Mucosa of gallbladder (tissue), 1 donor: Measurements from ENCODE around the gene MBD3L4. TPM values are rescaled to one million over a fixed set of nuclear protein-coding genes. Genes with fewer than 3 reads are reported as not detected.
"Not testable (repeated sequence)": the region's sequence is repeated elsewhere in the genome, so short reads cannot be mapped to it uniquely, and the experiment has no call there.

Experiments
- DNase-seq: peaks from one replicate; pipeline ENCODE4 v3.0.0-alpha.2; 2020; ENCODE audit warnings: low spot score
- total RNA-seq: library from RNA; stranded (reverse); gene quantifications from one replicate; pipeline ENCODE4 v1.2.1, GENCODE V29; 2021
- donor health status: DM: no; HTN: no; CAD: no.

The MBD3L4 gene
- not detected for total RNA-seq

DNA sequence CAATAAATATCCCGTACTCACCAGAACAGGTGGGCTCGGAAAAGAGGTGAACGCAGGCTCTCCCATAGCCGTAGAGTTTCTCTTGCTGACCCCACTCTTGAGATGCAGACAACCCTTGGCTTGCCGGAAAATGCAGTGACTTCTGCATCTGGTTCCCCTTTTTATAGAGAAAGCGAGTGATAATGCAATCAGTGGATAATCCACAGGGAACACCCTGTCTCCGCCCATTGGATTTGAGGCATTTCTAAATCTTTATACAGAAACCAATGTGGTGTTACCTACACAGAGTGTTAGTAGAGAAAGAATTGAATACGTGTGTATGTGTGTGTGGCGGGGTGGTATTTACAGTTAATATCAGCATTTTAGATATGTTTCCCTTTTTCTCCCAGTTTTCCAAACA is at the start of gene MBD3L4:
Gene MBD3L4 (minus strand): TSS at position 101 of the 400 bp plus-strand sequence. CDS start 35 bp downstream, at position 66.
- DNase-seq, result not testable (repeated sequence)

GRCh38 chr19:7088999-7089398 is 49.0 kb upstream of the MBD3L4 start:
- DNase-seq, result no peak

GRCh38 chr19:7083076-7083956 is 43.3 kb upstream of the MBD3L4 start:
- no peak for DNase-seq

DNA sequence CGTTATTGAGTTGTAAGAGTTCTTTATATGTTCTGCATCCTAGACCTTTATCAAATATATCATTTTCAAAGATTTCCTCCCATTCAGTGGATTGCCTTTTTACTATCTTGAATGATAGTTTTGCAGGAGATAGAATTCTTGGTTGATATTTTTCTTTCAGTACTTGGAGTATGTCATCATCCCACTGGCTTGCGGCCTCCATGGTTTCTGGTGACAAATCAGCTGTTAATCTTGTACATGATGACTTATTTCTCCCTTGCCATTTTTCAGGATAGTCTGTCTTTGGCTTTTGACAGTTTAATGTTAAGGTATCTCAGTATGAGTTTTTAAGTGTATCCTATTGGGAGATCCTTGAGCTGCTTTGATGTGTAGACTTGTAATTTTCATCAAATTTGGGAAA is 38.0 kb upstream of the MBD3L4 start:
- no peak for DNase-seq

DNA sequence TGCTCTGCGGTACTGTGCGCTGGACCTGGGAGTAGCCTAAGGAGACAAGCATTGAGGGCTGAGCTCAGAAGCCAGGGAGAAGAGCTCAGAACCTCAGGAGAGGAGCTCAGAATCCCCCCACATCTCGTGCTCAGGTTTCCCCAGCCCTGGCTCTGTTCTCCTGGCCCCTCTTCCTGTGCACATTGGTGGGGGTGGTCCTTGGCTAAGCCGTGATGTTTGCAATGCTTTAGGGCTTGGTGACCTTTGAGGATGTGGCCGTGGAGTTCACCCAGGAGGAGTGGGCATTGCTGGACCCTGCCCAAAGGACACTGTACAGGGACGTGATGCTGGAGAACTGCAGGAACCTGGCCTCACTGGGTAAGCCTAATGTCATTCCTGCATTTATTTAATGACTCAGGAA is 36.2 kb upstream of the MBD3L4 start:
- peak; percentile 9 for DNase-seq

- peak; percentile 8 for DNase-seq
Observed at GRCh38 chr19:7074705-7075282, 34.8 kb upstream of the MBD3L4 start.

DNA sequence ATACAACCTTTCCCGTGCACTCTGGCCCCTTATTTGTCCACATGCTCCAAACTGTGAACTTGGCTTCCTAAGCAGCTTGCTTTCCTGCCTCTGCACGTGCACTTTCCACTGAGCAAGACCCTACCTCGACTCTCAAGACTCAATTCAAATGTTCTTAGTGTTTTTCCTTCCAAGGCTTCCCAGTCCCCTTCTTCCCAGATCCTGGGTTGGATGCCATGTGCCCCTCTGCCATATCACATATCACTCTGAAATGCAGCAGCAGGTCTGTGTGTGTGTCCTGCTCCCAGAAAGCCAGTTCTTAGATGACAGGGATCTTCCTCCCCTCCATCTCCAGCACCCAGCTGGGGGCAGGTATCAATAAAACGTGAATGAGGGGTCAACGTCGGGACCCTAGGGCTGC is 32.6 kb upstream of the MBD3L4 start:
- DNase-seq, result peak; percentile 6

- no peak for DNase-seq
Observed at GRCh38 chr19:7069904-7070226, 29.9 kb upstream of the MBD3L4 start.

- peak; percentile 99 for DNase-seq
Observed at GRCh38 chr19:7069042-7069903, 29.3 kb upstream of the MBD3L4 start, which contains the start of gene ZNF557. Gene ZNF557 (plus strand): TSS chr19:7069703. CDS start chr19:7075075, 5,372 bp downstream.

DNA sequence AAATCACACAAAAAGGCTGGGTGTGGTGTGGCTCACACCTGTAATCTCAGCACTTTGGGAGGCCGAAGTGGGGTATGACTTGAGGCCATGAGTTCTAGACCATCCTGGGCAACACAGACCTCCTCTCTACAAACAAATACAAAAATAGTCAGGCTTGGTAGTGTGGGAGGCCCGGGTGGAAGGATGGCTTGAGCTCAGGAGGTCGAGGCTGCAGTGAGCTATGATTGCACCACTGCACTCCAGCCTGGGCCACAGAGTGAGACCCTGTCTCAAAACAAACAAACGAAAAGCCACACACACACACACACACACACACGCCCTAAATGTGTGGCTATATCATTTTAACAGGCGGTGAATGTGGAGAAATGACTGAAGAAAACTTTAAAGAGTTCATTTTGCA is 28.6 kb upstream of the MBD3L4 start:
- peak; percentile 8 for DNase-seq

DNA sequence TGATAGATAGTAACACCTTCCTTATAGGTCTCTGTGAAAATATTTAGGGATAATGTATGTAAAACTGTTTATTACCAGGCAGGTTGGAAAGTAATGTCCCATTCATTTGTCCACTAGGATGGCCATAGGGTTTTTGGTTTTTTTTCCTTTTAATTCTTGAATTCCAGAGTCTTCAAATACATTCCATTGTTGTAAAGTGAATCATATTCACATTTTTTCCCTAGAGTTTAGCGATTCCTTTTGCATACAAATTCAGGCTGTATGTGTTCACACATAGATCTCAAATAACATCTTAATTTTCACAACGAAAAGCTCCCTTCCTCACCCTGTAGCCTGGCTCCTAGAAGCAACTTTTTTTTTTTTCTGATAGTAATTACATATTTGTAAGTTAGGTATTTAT is 27.7 kb upstream of the MBD3L4 start:
- no peak for DNase-seq

DNA sequence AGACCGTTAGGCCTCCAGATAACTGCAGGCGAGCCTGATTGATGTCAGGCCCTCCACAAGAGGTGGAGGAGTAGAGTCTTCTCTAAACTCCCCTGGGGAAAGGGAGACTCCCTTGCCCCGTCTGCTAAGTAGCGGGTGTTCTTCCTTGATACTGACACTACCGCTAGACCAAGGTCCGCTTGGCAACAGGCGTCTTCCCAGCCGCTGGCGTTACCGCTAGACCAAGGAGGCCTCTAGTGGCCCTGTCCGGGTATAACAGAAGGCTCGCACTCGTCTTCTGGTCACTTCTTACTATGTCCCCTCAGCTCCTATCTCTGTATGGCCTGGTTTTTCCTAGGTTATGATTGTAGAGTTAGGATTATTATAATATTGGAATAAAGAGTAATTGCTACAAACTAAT is 27.1 kb upstream of the MBD3L4 start:
- DNase-seq, result not testable (repeated sequence)

DNA sequence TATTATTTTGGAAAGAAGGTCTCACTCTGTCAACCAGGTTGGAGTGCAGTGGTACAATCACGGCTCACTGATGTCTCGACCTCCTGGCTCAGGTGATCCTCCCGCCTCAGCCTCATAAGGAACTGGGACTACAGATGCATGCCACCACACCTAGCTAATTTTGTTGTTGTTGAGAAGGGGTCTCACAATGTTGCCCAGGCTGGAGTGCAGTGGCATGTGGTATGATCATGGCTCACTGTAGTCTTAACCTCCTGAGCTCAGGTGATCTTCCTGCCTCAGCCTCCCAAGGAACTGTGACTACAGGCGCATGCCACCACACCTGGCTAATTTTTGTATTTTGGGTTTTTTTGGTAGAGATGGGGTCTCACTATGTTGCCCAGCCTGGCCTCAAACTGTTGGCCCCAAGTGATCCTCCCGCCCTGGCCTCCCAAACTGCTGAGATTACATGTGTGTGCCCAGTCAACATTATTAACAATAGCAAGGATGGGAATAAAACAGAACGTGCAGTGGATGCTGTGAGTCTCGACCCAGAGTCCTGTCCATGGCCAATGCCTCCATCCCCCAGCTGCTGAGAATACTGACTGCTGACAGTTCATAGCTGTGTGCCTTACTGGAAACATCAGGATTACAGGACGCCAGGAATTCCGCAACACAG is 23.9 kb upstream of the MBD3L4 start:
- DNase-seq, result no peak

- no peak for DNase-seq
Observed at GRCh38 chr19:7063339-7063738, 23.4 kb upstream of the MBD3L4 start.

DNA sequence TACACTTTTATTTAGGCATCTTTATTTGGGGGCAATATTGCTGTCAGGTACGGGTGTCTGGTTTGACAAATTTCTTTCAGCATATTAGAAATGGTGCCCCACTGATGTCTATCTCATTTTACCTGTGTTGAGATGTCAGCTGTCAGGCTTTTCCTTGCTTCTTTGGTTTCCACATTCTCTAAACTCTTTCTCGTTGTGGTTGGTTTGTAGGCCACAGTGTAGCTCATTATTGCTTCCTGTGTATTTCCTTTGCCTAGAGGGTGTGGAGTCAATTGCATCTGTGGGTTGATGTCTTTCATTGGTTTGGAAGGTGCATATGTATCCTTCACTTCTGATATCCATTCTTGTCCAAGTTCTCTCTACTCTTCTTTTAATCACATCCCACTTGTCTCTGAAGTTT is 20.0 kb upstream of the MBD3L4 start:
- DNase-seq, result not testable (repeated sequence)

DNA sequence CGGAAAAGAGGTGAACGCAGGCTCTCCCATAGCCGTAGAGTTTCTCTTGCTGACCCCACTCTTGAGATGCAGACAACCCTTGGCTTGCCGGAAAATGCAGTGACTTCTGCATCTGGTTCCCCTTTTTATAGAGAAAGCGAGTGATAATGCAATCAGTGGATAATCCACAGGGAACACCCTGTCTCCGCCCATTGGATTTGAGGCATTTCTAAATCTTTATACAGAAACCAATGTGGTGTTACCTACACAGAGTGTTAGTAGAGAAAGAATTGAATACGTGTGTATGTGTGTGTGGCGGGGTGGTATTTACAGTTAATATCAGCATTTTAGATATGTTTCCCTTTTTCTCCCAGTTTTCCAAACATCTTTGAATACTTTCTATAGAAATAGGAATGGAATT is 18.6 kb upstream of the MBD3L4 start, which contains the start of gene MBD3L3:
Gene MBD3L3 (minus strand): TSS at position 101 of the 400 bp plus-strand sequence. CDS start 71 bp downstream, at position 30.
- not testable (repeated sequence) for DNase-seq

- not testable (repeated sequence) for DNase-seq
Observed at GRCh38 chr19:7056371-7056770, 16.4 kb upstream of the MBD3L4 start.

DNA sequence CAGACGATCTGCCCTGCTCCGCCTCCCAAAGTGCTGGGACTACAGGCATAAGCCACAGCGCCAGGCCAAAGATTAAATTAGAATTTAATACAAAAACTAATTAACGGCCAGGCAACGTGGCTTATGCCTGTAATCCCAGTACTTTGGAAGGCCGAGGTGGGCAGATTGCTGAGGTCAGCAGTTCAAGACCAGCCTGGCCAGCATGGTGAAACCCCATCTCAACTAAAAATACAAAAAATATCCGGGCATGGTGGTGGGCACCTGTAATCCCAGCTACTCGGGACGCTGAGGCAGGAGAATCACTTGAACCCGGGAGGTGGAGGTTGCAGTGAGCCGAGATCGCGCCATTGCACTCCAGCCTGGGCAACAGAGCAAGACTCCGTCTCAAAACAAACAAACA is 15.7 kb upstream of the MBD3L4 start:
- not testable (repeated sequence) for DNase-seq

DNA sequence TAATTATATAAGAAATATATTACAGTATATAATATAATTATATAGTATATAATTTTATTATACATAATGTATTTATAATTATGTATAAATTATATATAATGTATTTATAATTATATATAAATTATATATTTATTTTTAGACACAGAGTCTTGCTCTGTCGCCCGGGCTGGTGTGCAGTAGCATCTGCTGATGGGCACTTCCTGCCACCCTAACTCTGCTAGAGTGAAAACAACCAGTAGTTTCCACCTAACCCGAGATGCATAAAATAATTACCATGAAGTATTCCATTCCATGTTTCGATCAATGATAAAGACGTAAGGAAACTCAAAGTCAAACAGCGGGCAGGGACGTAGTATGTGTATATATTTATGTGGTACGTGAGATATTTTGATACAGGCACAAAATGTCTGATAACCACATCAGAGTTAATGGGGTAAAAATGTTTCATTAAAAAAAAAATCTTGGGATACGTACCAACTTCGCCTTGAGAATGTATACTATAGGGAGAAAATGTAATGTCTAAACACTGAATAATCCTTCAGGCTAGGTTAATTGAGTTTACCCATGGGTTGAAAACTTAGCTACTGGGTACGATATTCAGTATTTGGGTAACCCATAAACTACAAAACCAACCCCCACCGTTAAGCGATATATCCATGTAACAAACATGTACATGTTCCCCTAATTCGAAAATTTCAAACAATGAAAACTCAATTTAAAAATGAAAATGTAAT is 14.8 kb upstream of the MBD3L4 start:
- not testable (repeated sequence) for DNase-seq

DNA sequence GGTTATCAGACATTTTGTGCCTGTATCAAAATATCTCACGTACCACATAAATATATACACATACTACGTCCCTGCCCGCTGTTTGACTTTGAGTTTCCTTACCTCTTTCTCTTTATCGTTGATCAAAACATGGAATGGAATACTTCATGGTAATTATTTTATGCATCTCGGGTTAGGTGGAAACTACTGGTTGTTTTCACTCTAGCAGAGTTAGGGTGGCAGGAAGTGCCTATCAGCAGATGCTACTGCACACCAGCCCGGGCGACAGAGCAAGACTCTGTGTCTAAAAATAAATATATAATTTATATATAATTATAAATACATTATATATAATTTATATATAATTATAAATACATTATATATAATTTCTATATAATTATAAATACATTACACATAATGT is 12.9 kb upstream of the MBD3L4 start:
- not testable (repeated sequence) for DNase-seq

- DNase-seq, result not testable (repeated sequence)
Observed at GRCh38 chr19:7051421-7051820, 11.4 kb upstream of the MBD3L4 start.
